ENCODE results near the gene KRTAP10-7. TPM values are rescaled to one million over a fixed set of nuclear protein-coding genes. Genes with fewer than 3 reads are reported as not detected.
A peak's percentile ranks its signal among the peaks of the same experiment; 100 is the strongest.

The KRTAP10-7 gene
- total and polyA plus RNA-seq, 2 experiments from 2014 or later: not detected

- Histone ChIP-seq H3K4me3 (no peak overlapping the region), H3K79me2 (replicated peaks; ENCODE audit: insufficient read depth) (no peaks in the 10 kb centered on the region), H3K4me1 (ENCODE audit: insufficient read depth) (no peaks in the 10 kb centered on the region), H3K36me3 (ENCODE audit: insufficient read depth) (no peaks in the 10 kb centered on the region), H4K20me1 (replicated peaks; ENCODE audit: insufficient read depth) (no peaks in the 10 kb centered on the region), H3F3A (replicated peaks; ENCODE audit: low read depth) (no peaks in the 10 kb centered on the region), H3K9me2 (ENCODE audit: insufficient read depth) (no peaks in the 10 kb centered on the region), H3K4me2 (no peak overlapping the region), H3K27ac (ENCODE audit: low read depth) (no peak overlapping the region), H3K27me3 (ENCODE audit: insufficient read depth) (no peaks in the 10 kb centered on the region), H2AFZ (0 out of 2 replicates have a peak overlapping the region, but pooled peaks have one; percentile 56)
- peaks cover 13% of the 10 kb centered on the region for H3K27me3 Mint-ChIP-seq (ENCODE audit: insufficient read depth, low read depth, poor library complexity)
- H3K4me1 Mint-ChIP-seq: no peaks in the 10 kb centered on the region; the same call in 2 of the 3 replicates
- H3K27ac Mint-ChIP-seq: no peak overlapping the region
- no peak for DNase-seq (ENCODE audit: low spot score)
- H3K9me3 Mint-ChIP-seq: peaks cover 25% of the 10 kb centered on the region
- no peak for TF ChIP-seq CREB1 (CRISPR knock-in tag; IDR thresholded peaks at IDR 0.05; ENCODE audit: low read depth)
- TF ChIP-seq, protein P1, sequence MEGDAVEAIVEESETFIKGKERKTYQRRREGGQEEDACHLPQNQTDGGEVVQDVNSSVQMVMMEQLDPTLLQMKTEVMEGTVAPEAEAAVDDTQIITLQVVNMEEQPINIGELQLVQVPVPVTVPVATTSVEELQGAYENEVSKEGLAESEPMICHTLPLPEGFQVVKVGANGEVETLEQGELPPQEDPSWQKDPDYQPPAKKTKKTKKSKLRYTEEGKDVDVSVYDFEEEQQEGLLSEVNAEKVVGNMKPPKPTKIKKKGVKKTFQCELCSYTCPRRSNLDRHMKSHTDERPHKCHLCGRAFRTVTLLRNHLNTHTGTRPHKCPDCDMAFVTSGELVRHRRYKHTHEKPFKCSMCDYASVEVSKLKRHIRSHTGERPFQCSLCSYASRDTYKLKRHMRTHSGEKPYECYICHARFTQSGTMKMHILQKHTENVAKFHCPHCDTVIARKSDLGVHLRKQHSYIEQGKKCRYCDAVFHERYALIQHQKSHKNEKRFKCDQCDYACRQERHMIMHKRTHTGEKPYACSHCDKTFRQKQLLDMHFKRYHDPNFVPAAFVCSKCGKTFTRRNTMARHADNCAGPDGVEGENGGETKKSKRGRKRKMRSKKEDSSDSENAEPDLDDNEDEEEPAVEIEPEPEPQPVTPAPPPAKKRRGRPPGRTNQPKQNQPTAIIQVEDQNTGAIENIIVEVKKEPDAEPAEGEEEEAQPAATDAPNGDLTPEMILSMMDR (conservative IDR thresholded peaks at IDR 0.05; ENCODE audit: low read depth in 2 of 2): no peak
- TF ChIP-seq, protein P2, sequence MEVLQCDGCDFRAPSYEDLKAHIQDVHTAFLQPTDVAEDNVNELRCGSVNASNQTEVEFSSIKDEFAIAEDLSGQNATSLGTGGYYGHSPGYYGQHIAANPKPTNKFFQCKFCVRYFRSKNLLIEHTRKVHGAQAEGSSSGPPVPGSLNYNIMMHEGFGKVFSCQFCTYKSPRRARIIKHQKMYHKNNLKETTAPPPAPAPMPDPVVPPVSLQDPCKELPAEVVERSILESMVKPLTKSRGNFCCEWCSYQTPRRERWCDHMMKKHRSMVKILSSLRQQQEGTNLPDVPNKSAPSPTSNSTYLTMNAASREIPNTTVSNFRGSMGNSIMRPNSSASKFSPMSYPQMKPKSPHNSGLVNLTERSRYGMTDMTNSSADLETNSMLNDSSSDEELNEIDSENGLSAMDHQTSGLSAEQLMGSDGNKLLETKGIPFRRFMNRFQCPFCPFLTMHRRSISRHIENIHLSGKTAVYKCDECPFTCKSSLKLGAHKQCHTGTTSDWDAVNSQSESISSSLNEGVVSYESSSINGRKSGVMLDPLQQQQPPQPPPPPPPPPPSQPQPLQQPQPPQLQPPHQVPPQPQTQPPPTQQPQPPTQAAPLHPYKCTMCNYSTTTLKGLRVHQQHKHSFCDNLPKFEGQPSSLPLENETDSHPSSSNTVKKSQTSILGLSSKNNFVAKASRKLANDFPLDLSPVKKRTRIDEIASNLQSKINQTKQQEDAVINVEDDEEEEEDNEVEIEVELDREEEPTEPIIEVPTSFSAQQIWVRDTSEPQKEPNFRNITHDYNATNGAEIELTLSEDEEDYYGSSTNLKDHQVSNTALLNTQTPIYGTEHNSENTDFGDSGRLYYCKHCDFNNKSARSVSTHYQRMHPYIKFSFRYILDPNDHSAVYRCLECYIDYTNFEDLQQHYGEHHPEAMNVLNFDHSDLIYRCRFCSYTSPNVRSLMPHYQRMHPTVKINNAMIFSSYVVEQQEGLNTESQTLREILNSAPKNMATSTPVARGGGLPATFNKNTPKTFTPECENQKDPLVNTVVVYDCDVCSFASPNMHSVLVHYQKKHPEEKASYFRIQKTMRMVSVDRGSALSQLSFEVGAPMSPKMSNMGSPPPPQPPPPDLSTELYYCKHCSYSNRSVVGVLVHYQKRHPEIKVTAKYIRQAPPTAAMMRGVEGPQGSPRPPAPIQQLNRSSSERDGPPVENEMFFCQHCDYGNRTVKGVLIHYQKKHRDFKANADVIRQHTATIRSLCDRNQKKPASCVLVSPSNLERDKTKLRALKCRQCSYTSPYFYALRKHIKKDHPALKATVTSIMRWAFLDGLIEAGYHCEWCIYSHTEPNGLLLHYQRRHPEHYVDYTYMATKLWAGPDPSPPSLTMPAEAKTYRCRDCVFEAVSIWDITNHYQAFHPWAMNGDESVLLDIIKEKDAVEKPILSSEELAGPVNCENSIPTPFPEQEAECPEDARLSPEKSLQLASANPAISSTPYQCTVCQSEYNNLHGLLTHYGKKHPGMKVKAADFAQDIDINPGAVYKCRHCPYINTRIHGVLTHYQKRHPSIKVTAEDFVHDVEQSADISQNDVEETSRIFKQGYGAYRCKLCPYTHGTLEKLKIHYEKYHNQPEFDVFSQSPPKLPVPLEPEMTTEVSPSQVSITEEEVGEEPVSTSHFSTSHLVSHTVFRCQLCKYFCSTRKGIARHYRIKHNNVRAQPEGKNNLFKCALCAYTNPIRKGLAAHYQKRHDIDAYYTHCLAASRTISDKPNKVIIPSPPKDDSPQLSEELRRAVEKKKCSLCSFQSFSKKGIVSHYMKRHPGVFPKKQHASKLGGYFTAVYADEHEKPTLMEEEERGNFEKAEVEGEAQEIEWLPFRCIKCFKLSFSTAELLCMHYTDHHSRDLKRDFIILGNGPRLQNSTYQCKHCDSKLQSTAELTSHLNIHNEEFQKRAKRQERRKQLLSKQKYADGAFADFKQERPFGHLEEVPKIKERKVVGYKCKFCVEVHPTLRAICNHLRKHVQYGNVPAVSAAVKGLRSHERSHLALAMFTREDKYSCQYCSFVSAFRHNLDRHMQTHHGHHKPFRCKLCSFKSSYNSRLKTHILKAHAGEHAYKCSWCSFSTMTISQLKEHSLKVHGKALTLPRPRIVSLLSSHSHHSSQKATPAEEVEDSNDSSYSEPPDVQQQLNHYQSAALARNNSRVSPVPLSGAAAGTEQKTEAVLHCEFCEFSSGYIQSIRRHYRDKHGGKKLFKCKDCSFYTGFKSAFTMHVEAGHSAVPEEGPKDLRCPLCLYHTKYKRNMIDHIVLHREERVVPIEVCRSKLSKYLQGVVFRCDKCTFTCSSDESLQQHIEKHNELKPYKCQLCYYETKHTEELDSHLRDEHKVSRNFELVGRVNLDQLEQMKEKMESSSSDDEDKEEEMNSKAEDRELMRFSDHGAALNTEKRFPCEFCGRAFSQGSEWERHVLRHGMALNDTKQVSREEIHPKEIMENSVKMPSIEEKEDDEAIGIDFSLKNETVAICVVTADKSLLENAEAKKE (CRISPR knock-in tag; IDR thresholded peaks at IDR 0.05): no peak
- TF ChIP-seq, protein P3, sequence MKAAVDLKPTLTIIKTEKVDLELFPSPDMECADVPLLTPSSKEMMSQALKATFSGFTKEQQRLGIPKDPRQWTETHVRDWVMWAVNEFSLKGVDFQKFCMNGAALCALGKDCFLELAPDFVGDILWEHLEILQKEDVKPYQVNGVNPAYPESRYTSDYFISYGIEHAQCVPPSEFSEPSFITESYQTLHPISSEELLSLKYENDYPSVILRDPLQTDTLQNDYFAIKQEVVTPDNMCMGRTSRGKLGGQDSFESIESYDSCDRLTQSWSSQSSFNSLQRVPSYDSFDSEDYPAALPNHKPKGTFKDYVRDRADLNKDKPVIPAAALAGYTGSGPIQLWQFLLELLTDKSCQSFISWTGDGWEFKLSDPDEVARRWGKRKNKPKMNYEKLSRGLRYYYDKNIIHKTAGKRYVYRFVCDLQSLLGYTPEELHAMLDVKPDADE (IDR thresholded peaks at IDR 0.05): no peak
- TF ChIP-seq JUNB (IDR thresholded peaks at IDR 0.05; ENCODE audit: unreplicated experiment): no peak
- no peak for TF ChIP-seq NANOG (IDR thresholded peaks at IDR 0.05; ENCODE audit: borderline replicate concordance)
- TF ChIP-seq, protein P4, sequence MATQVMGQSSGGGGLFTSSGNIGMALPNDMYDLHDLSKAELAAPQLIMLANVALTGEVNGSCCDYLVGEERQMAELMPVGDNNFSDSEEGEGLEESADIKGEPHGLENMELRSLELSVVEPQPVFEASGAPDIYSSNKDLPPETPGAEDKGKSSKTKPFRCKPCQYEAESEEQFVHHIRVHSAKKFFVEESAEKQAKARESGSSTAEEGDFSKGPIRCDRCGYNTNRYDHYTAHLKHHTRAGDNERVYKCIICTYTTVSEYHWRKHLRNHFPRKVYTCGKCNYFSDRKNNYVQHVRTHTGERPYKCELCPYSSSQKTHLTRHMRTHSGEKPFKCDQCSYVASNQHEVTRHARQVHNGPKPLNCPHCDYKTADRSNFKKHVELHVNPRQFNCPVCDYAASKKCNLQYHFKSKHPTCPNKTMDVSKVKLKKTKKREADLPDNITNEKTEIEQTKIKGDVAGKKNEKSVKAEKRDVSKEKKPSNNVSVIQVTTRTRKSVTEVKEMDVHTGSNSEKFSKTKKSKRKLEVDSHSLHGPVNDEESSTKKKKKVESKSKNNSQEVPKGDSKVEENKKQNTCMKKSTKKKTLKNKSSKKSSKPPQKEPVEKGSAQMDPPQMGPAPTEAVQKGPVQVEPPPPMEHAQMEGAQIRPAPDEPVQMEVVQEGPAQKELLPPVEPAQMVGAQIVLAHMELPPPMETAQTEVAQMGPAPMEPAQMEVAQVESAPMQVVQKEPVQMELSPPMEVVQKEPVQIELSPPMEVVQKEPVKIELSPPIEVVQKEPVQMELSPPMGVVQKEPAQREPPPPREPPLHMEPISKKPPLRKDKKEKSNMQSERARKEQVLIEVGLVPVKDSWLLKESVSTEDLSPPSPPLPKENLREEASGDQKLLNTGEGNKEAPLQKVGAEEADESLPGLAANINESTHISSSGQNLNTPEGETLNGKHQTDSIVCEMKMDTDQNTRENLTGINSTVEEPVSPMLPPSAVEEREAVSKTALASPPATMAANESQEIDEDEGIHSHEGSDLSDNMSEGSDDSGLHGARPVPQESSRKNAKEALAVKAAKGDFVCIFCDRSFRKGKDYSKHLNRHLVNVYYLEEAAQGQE (IDR thresholded peaks at IDR 0.05; ENCODE audit: unreplicated experiment): no peak
- no peak for TF ChIP-seq ZNF331 (CRISPR knock-in tag; IDR thresholded peaks at IDR 0.05; ENCODE audit: low read depth)
- no peak for TF ChIP-seq POLR2AphosphoS5 (IDR thresholded peaks at IDR 0.05; ENCODE audit: low read depth)
- H3K36me3 Mint-ChIP-seq (ENCODE audit: low read depth): peaks cover 4% of the 10 kb centered on the region; the same call in 2 of the 3 replicates
- no peak overlapping the region for H3K4me3 Mint-ChIP-seq
- peak; percentile 46; the same call in 2 of the 3 replicates for ATAC-seq
Measured at GRCh38 chr21:44568261-44568660, 32.1 kb upstream of the KRTAP10-7 start.
